NCI-H1048 (cell line): ENCODE data around the gene CHAD.

Experiments
- DNase-seq: peaks from one replicate; lab custom pipeline; 2025; lab: John Stamatoyannopoulos, UW

CHAD gene, protein sequence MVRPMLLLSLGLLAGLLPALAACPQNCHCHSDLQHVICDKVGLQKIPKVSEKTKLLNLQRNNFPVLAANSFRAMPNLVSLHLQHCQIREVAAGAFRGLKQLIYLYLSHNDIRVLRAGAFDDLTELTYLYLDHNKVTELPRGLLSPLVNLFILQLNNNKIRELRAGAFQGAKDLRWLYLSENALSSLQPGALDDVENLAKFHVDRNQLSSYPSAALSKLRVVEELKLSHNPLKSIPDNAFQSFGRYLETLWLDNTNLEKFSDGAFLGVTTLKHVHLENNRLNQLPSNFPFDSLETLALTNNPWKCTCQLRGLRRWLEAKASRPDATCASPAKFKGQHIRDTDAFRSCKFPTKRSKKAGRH

GRCh38 chr17:50468304-50469207 is at the start of gene CHAD:
Gene CHAD (minus strand): TSS chr17:50468880. CDS start chr17:50468813, 67 bp downstream.
- DNase-seq: no peak

DNA sequence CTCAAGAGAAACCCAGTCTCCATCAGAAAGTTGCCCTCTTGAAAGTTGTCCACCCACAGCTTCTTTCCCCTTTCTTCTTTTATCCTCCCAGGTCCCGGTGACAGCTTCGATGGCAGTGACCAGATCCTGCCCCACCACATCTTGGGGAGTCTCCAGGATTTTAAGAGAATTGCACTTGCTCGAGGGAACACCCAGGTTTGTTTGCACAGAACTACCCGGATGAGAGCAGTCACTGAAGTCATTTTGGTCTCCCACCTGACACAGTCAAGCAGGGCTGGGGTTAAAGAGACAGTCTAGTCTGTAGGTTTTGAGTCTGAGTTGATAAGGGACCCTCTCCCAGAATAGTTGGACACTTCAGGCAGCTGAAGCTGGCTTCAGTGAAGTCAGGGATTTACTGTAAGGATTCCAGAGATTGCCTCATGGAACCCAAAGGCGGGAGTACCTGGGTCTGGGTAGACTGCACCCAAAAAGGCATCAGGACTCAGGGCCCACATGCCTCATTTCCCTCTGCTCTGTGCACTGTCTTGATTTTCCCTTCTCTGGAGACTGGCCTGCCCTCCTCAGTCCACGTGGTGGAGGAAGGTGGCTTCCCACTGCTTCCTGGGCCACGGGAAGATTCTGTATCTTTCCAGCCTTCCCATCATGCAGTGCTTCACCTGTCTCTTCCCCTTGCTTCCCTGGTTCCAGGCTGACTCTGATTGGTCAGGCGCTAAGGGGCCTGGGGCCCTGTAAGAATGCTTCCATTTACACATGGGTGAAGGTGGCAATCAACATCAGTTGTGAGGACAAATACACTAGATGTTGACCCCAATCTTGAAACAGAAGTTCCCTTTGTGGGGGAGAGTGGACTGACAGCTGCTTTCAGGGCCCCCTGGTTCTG is 49.1 kb upstream of the CHAD start:
- no peak for DNase-seq

- DNase-seq: no peak
Measured at GRCh38 chr17:50517011-50517410, 48.3 kb upstream of the CHAD start.

GRCh38 chr17:50514936-50515702 is 46.4 kb upstream of the CHAD start:
- DNase-seq: no peak

DNA sequence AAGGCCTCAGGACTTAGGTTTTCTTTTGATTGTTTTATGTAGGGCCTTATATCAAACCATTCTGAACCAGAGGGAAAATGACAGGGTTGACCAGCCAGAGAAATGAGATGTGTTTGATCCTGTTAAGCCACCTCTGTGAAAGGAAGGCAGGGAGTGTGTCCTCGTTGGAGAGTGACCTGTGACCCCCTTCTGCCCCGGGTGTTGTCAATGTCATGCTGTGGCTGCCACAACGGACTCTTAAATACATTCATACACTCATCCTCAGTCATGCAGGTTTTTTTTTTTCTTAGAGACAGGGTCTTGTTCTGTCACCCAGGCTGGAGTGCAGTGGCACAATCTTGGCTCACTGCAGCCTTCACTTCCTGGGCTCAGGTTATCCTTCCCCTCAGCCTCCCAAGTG is 45.7 kb upstream of the CHAD start:
- DNase-seq: no peak

DNA sequence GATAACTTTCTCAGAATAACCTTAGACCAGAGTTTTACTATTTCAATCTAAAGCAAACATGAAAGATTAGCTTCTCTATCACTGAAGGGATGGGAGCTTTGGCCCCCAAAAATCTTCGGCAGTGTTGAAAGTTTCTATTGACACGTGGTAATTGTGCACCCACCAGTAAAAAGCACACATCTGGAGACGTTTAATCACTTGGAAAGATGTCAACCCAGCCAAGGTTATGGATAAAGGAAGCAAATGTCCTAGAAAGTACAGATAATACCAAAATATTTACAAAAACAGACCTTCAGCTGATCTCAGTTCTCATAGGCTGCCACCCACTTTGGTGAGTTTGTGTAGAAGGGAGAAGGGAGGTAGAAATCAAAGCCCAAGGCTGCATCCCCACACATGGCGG is 44.8 kb upstream of the CHAD start:
- no peak for DNase-seq

GRCh38 chr17:50511058-50511457 is 42.4 kb upstream of the CHAD start:
- DNase-seq: no peak

DNA sequence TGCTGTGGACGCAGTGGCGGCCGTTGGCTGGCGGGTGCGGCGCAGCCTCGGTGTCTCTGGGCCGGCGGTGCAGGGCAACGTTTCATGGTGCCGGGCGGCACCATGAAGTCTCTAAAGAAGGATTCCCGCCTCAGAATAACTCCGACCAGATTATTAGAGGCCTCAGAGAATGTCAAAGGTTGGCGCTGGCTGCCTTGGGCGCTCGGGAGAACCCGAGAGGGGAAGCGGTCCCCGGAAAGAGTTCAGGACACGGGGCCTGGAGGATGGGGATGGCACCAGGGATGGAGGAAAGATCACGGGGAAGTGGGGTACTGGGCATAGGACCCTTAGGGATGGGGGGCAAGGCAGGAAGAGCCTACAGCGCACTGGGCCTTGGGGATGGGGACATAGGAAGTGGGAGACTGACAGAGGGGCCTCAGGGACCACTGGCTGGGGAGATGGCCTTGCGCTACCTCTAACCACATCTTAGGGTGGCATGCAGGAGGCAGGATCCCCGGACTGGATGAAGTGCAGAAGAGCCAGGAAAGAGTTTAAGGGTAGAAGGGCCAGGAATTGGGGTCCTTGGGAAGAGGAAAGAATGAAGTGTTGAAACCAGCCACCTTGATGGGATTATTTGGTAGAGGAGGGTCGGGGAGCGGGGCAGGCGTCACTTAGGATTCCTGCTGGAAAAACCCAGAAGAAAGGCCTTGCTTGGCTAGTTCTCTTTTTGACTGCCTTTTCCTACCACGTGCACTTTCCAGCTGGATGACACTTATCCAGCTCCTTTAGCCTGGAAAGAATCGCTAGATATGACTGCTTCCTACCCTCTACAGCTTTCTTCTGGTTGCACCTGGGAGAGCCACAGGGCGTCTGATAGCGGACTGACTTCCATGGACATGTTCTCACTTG is 40.1 kb upstream of the CHAD start:
- no peak for DNase-seq

DNA sequence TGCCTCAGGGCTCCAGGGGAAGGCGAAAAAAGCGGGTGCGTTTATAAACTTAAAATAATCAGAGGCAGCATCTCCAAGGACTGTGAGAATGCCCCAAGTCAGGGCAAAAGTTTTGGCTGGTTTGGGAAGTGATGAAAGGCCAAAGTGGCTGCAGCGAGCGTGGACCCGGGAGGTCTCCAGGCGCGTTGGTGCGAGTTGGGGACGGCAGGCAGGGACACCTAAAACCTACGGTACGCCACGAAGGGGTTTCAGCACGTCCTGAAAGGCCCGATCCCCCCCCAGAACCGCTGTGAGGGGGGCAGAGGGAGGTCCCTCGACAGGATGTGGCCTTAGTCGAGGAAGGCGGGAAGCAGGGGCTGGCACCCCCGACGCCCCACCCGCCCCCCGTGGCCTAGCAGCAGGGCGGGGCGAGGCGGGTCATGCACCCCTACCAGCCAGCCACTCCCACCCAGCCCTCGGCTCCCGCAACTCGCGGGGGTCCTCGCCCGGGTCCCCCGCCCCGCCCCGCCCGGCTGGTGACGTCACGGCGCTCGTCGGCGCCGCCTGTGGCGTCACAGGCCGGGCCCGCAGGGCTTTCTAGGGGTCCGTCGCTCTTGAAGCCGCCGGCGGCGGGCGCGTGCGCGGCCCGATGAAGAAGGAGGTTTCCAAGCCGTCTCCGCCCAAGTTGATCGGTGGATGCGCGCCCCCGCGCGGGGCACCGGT is 39.3 kb upstream of the CHAD start, which contains the start of gene MYCBPAP:
MYCBPAP (plus strand) TSS at position 569 of the 702 bp plus-strand sequence. CDS start 236 bp downstream, outside the sequence.
- no peak for DNase-seq

GRCh38 chr17:50506298-50506697 is 37.6 kb upstream of the CHAD start:
- DNase-seq: no peak

DNA sequence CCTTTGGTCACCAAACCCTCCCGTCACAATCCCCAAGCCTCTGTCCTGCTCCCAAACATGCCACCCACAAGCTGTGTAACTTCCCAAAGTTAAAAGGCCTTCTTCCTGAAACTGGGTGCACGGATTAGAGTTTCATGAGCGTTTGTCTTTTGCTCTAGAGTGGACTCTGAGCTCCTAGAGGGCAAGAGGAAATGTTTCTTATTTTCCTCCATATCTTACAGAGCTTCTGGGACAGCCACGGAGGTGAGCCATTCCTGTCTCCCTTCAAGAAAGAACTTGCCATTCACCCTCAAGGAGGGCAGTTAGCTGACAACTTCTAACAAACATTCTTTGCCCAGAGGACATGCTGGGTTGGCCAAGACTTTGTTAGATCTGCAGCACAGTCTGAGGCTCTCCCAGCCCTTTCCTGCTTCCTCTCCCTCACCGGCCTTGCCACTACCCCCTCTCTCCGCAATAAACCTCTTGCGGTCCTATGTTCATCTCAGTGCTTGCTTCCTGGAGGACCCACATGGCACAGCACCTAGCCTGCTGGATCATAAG is 37.0 kb upstream of the CHAD start:
- DNase-seq: no peak

- DNase-seq: no peak
Measured at GRCh38 chr17:50502301-50502990, 33.8 kb upstream of the CHAD start.

GRCh38 chr17:50501054-50501453 is 32.4 kb upstream of the CHAD start:
- no peak for DNase-seq

- no peak for DNase-seq
Measured at GRCh38 chr17:50499721-50500120, 31.0 kb upstream of the CHAD start.

- DNase-seq: no peak
Measured at GRCh38 chr17:50499270-50499669, 30.6 kb upstream of the CHAD start.

GRCh38 chr17:50498021-50498874 is 29.6 kb upstream of the CHAD start:
- DNase-seq: no peak

DNA sequence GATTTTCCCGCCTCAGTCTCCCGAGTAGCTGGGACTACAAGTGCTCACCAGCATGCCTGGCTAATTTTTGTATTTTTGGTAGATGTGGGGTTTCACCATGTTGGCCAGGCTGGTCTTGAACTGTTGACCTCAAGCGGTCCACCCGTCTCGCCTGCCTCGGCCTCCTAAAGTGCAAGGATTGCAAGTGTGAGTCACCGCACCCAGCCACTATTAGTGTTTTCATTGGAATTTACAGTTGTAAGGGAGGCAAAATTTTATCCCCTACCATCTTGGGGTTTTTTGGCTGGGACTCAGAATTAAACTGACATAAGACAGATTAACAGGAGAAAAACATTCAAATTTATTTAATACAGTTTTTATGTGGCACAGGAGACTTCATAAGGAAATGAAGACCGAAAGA is 27.2 kb upstream of the CHAD start:
- no peak for DNase-seq
